Measurements from ENCODE around the gene AP5B1. TPM values are rescaled to one million over a fixed set of nuclear protein-coding genes. Genes with fewer than 3 reads are reported as not detected.
"Not testable (repeated sequence)": the region's sequence is repeated elsewhere in the genome, so short reads cannot be mapped to it uniquely, and the experiment has no call there.

AP5B1 gene
- total RNA-seq, 1 experiment from 2014 or later, result 24.2 TPM

GRCh38 chr11:65762169-65762568, 18.6 kb downstream of the AP5B1 start:
- H3K27ac ChIP-seq (ENCODE audit: low read length); H3F3A ChIP-seq (ENCODE audit: low read length, unreplicated experiment); H3K9me2 ChIP-seq (replicated peaks; ENCODE audit: low read length); CTCF ChIA-PET; H3K4me3 ChIP-seq (ENCODE audit: low read length); ATAC-seq; H3K36me3 ChIP-seq (ENCODE audit: low read depth, low read length); H3K79me2 ChIP-seq (ENCODE audit: low read length); H3K27me3 ChIP-seq (ENCODE audit: low read length); H3K9me3 ChIP-seq (ENCODE audit: low read length); H4K20me1 ChIP-seq (ENCODE audit: low read length); H3K4me1 ChIP-seq (ENCODE audit: insufficient read depth, low read length); POLR2A ChIA-PET (ENCODE audit: unreplicated experiment); BruUV-seq (replicated peaks); H3K9ac ChIP-seq (ENCODE audit: low read length); H3K4me2 ChIP-seq (ENCODE audit: low read length); H2AFZ ChIP-seq (ENCODE audit: low read length); DNase-seq; intact Hi-C loops (cut with micrococcal nuclease): not testable (repeated sequence)

GRCh38 chr11:65745049-65745448, 35.7 kb downstream of the AP5B1 start:
- H3K9me3 ChIP-seq (ENCODE audit: low read length), result no peaks in the 10 kb centered on the region
- ATAC-seq (no peak), DNase-seq (no peak)
- H3K4me3 ChIP-seq (ENCODE audit: low read length), result no peak overlapping the region
- H3F3A ChIP-seq (ENCODE audit: low read length, unreplicated experiment), result no peaks in the 10 kb centered on the region
- H3K9me2 ChIP-seq (replicated peaks; ENCODE audit: low read length), result no peaks in the 10 kb centered on the region
- no peaks in the 10 kb centered on the region for H3K79me2 ChIP-seq (ENCODE audit: low read length)
- ChIA-PET CTCF (interaction anchor here (0.5 to 0.7 kb wide), 4 partner anchors 25 to 73 kb away, joined by 3 to 7 read pairs (median 4); no protein-coding TSS in a partner anchor), POLR2A (ENCODE audit: unreplicated experiment) (interaction anchor here (0.6 kb wide), 1 partner anchor 10 kb away, joined by 12 read pairs; no protein-coding TSS in a partner anchor)
- no peaks in the 10 kb centered on the region for H4K20me1 ChIP-seq (ENCODE audit: low read length)
- no peak overlapping the region for H3K27ac ChIP-seq (ENCODE audit: low read length)
- H3K9ac ChIP-seq (ENCODE audit: low read length), result no peak overlapping the region
- no peak overlapping the region for H3K4me2 ChIP-seq (ENCODE audit: low read length)
- H2AFZ ChIP-seq (ENCODE audit: low read length), result no peak overlapping the region
- BruUV-seq (replicated peaks), result no TSS peak
- intact Hi-C loops (cut with micrococcal nuclease), result no loop called here
- H3K4me1 ChIP-seq (ENCODE audit: insufficient read depth, low read length), result no peaks in the 10 kb centered on the region
- H3K27me3 ChIP-seq (ENCODE audit: low read length), result peaks cover 9% of the 10 kb centered on the region; the same call in 1 of the 2 replicates
- no peaks in the 10 kb centered on the region for H3K36me3 ChIP-seq (ENCODE audit: low read depth, low read length)
- no peak for TF ChIP-seq CTCF (conservative IDR thresholded peaks at IDR 0.05; ENCODE audit: low read depth, low read length)
- TF ChIP-seq EZH2phosphoT487 (IDR thresholded peaks at IDR 0.05; ENCODE audit: borderline replicate concordance, low read length), result no peak
- no peak for TF ChIP-seq EZH2 (IDR thresholded peaks at IDR 0.05; ENCODE audit: low read length, unreplicated experiment)

- Histone ChIP-seq H3K79me2 (ENCODE audit: low read length) (no peaks in the 10 kb centered on the region), H3K27ac (ENCODE audit: low read length) (no peak overlapping the region), H3K36me3 (ENCODE audit: low read depth, low read length) (no peaks in the 10 kb centered on the region), H3K9me3 (ENCODE audit: low read length) (no peaks in the 10 kb centered on the region), H3K4me2 (ENCODE audit: low read length) (no peak overlapping the region), H4K20me1 (ENCODE audit: low read length) (no peaks in the 10 kb centered on the region), H3K4me1 (ENCODE audit: insufficient read depth, low read length) (no peaks in the 10 kb centered on the region), H3F3A (ENCODE audit: low read length, unreplicated experiment) (no peaks in the 10 kb centered on the region), H3K27me3 (ENCODE audit: low read length) (peaks cover 6% of the 10 kb centered on the region; the same call in 1 of the 2 replicates), H3K9ac (ENCODE audit: low read length) (no peak overlapping the region), H3K9me2 (replicated peaks; ENCODE audit: low read length) (no peaks in the 10 kb centered on the region), H2AFZ (ENCODE audit: low read length) (no peak overlapping the region), H3K4me3 (ENCODE audit: low read length) (no peak overlapping the region)
- ATAC-seq (no peak), DNase-seq (no peak)
- ChIA-PET POLR2A (ENCODE audit: unreplicated experiment) (interaction anchor here (0.6 kb wide), 1 partner anchor 10 kb away, joined by 12 read pairs; no protein-coding TSS in a partner anchor), CTCF (interaction anchor here (0.5 to 0.7 kb wide), 4 partner anchors 25 to 73 kb away, joined by 3 to 7 read pairs (median 4); no protein-coding TSS in a partner anchor)
- TF ChIP-seq CTCF (conservative IDR thresholded peaks at IDR 0.05; ENCODE audit: low read depth, low read length) (0 out of 2 replicates have a peak, but pooled peaks have one; percentile 14), EZH2phosphoT487 (IDR thresholded peaks at IDR 0.05; ENCODE audit: borderline replicate concordance, low read length) (no peak), EZH2 (IDR thresholded peaks at IDR 0.05; ENCODE audit: low read length, unreplicated experiment) (no peak)
- intact Hi-C loops (cut with micrococcal nuclease), result loop anchor here (1.0 kb wide), 1 partner anchor 74 kb away; no protein-coding TSS in a partner anchor
- no TSS peak for BruUV-seq (replicated peaks)
Observed at GRCh38 chr11:65744699-65745042, 36.1 kb downstream of the AP5B1 start.
